IPS DF 6.9 (cell line): ENCODE results near the gene DOCK10.

ENCODE experiments used
- DNase-seq: peaks from one replicate; pipeline ENCODE4 v3.0.0-alpha.2; 2013; ENCODE audit warnings: low read depth, low spot score
- H3K27ac ChIP-seq: one replicate; pipeline ENCODE4 v1.5.1; 2013; ENCODE audit warnings: low read length, control low read depth
- H3K27me3 ChIP-seq: 2 replicates; pipeline ENCODE4 v1.6.1; 2013; ENCODE audit warnings: mild to moderate bottlenecking, low read length; ENCODE audit not compliant: control insufficient read depth, insufficient read depth
- H3K36me3 ChIP-seq: 2 replicates; pipeline ENCODE4 v1.6.1; 2013; ENCODE audit warnings: low read length; ENCODE audit not compliant: control insufficient read depth, insufficient read depth
- H3K4me1 ChIP-seq: 2 replicates; pipeline ENCODE4 v1.6.1; 2013; ENCODE audit warnings: low read length; ENCODE audit not compliant: control insufficient read depth, insufficient read depth
- H3K4me3 ChIP-seq: 2 replicates; pipeline ENCODE4 v1.5.1; 2013; ENCODE audit warnings: mild to moderate bottlenecking, low read length
- H3K9me3 ChIP-seq: 2 replicates; pipeline ENCODE4 v1.6.1; 2013; ENCODE audit warnings: low read length, inconsistent platforms; ENCODE audit not compliant: control insufficient read depth, insufficient read depth
- WGBS: extraction: QIAGEN DNeasy Blood & Tissue Kit; methylation state at CpG from one replicate; pipeline ENCODE4 v1.1.7; 2013; ENCODE audit warnings: mixed read lengths, missing lambda C conversion rate; ENCODE audit not compliant: insufficient read length, insufficient coverage; 5-methylcytosine and 5-hydroxymethylcytosine counted together

DOCK10 gene

DNA sequence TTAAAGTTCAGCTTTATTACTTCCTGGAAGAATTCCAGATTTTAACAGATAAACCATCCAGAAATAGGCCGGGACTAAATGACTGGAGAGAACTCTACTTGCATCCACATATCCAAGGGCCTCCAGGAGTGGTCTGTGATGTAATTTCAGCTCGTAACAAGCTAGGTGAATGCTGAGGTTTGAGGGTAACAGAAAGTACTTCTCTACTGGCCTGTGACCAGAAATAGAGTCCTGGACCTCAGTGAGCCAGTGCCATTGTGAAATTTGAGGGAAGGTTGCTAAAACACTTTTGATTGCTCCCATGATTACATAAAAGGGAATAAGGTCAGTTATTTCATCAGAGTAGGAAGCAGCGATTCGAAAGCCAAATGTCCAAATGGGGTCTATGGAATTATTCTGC, 158.1 kb downstream of the DOCK10 start:
- no peaks in the 10 kb centered on the region for H3K36me3 ChIP-seq
- no peaks in the 10 kb centered on the region for H3K4me1 ChIP-seq
- H3K4me3 ChIP-seq, result no peak overlapping the region
- H3K9me3 ChIP-seq, result no peaks in the 10 kb centered on the region
- H3K27me3 ChIP-seq, result no peaks in the 10 kb centered on the region
- no peak for DNase-seq
- WGBS, result no CpG with 5 or more reads among the region's 4 CpGs
- no peak overlapping the region for H3K27ac ChIP-seq

GRCh38 chr2:224883700-224884099, 158.6 kb downstream of the DOCK10 start:
- no peak overlapping the region for H3K27ac ChIP-seq
- no CpG with 5 or more reads among the region's 1 CpG for whole genome bisulfite sequencing

DNA sequence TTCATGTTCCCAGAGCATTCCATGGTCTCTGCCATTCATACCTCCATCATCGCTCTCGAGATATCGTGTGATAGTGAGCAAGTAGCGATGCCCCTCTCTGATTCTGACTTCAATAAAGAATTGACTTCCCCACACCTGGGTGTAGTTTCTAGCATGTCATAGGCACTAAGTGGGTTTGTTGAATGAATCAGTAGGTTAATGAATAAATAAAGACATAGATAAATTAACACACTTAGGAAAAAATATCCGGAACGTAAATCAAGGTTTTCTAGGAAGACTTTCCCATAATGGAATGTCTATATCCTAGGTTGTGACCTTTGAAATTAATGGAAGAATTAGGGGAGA, 159.1 kb downstream of the DOCK10 start:
- DNase-seq, result no peak
- H3K9me3 ChIP-seq, result no peaks in the 10 kb centered on the region
- H3K36me3 ChIP-seq, result no peaks in the 10 kb centered on the region
- no peaks in the 10 kb centered on the region for H3K4me1 ChIP-seq
- WGBS, result no CpG with 5 or more reads among the region's 6 CpGs
- H3K27me3 ChIP-seq, result no peaks in the 10 kb centered on the region
- H3K4me3 ChIP-seq, result no peak overlapping the region
- H3K27ac ChIP-seq, result no peak overlapping the region

More at GRCh38 chr2:224883700-224884099, 158.6 kb downstream of the DOCK10 start:
- DNase-seq, result no peak
- H3K4me1 ChIP-seq, result no peaks in the 10 kb centered on the region
- no peaks in the 10 kb centered on the region for H3K9me3 ChIP-seq
- H3K36me3 ChIP-seq, result no peaks in the 10 kb centered on the region
- no peak overlapping the region for H3K4me3 ChIP-seq
- H3K27me3 ChIP-seq, result no peaks in the 10 kb centered on the region

DNA sequence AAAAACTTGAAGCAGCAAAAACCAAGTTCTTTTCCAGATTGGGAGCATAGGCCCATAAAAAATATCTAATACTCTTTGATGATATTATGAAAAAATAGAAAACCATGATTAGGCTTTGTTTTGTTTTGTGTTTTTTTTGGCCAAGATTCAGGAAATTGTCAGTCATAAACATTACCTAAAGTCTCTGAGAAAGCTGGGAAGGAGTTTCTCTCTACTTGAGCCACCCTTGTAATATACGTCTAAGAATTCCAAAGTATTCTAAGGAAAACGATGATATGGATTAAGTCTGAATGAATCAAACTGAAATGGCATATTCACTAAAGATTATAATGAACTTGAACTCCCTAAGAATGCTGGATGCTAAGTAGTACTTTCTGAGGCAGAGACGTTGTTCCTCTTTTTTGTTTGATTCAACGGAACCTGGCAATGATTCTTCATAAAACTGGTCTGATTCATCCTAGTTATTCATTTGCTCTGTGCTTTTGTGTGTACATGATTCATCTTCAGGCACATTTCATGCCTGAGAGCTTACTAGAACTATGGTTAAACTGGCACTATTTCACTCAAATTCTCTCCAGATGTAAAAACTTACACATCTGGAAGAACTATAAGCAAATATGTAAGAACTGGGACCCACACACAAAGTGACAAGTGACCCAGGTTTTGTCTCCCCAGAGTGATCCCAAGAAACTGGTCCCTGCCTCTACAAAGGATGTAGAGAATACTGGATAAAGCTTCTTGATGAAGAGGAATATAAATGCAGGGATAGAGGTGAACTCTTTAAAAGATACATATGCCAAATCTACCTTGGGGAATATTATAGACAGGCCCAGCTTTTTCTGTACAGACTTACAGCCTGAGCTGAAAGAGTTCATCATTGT, 159.7 kb downstream of the DOCK10 start:
- DNase-seq, result no peak
- no peaks in the 10 kb centered on the region for H3K9me3 ChIP-seq
- no peaks in the 10 kb centered on the region for H3K27me3 ChIP-seq
- no CpG with 5 or more reads among the region's 4 CpGs for WGBS
- no peaks in the 10 kb centered on the region for H3K4me1 ChIP-seq
- H3K4me3 ChIP-seq, result no peak overlapping the region
- H3K36me3 ChIP-seq, result no peaks in the 10 kb centered on the region
- H3K27ac ChIP-seq, result no peak overlapping the region

DNA sequence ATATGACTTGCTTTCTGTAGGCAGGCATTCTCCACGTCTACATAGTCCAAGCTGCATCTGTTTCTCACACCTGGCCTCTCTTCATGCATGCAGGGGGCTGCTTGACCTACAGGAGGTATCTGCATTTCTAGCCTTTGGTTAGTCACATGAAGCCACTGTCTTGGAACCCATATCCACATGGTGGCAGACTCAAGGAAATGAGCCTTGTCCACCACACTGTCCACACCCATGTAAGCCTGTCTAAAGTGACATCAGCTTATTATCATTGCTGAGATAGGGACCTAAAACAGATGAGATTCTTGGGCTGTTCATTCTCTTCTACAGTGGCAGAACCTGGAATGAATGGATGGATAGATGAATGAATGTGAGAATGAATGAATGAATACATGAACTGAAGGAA, 160.4 kb downstream of the DOCK10 start:
- no peak for DNase-seq
- Histone ChIP-seq H3K9me3 (no peaks in the 10 kb centered on the region), H3K4me3 (no peak overlapping the region), H3K4me1 (no peaks in the 10 kb centered on the region), H3K27ac (no peak overlapping the region), H3K27me3 (no peaks in the 10 kb centered on the region), H3K36me3 (no peaks in the 10 kb centered on the region)
- no CpG with 5 or more reads among the region's 1 CpG for WGBS

DNA sequence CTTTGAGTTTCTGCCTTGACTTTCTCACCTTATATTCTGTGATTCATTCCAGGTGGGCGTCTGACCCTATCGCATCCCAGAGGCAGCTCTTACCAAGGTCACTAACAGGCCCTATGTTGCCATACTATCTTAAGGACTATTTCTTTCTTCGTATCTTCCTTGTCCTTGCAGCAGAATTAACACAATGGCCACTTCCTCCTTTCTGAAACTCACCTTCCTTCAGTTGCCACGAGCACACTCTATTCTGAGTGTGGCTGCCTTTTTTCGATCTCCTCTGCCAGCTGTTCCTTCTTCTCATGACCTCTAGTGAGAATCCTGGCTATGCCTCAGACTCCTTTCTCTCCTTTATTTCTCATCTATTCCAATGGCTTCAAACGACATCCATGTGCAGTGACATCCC, 165.7 kb downstream of the DOCK10 start:
- no peak for DNase-seq
- H3K27me3 ChIP-seq, result no peaks in the 10 kb centered on the region
- WGBS, result no CpG with 5 or more reads among the region's 6 CpGs
- no peaks in the 10 kb centered on the region for H3K9me3 ChIP-seq
- H3K4me3 ChIP-seq, result no peak overlapping the region
- no peaks in the 10 kb centered on the region for H3K36me3 ChIP-seq
- H3K4me1 ChIP-seq, result no peaks in the 10 kb centered on the region
- H3K27ac ChIP-seq, result no peak overlapping the region

DNA sequence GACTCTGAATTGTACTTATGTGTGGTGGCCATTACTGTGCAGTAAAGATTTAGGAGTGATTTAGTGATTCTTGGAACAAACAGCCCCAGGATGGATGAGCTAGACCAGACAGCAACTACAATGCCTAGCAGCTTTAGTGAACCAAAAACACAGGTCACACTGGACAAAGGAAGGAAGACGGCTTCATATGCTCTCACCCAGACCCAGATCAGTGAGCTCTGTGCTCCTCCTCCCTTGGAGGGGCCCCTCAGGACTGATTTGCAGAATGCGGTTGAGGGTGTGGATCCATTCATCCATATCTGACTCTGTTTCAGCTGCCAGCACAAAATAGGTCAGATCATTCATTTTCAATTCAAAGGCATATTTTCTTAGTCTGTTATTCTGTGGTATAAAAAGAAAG, 166.4 kb downstream of the DOCK10 start:
- no peak for DNase-seq
- Histone ChIP-seq H3K4me1 (no peaks in the 10 kb centered on the region), H3K4me3 (no peak overlapping the region), H3K9me3 (no peaks in the 10 kb centered on the region), H3K27ac (no peak overlapping the region), H3K27me3 (no peaks in the 10 kb centered on the region), H3K36me3 (no peaks in the 10 kb centered on the region)
- no CpG with 5 or more reads among the region's 2 CpGs for WGBS

DNA sequence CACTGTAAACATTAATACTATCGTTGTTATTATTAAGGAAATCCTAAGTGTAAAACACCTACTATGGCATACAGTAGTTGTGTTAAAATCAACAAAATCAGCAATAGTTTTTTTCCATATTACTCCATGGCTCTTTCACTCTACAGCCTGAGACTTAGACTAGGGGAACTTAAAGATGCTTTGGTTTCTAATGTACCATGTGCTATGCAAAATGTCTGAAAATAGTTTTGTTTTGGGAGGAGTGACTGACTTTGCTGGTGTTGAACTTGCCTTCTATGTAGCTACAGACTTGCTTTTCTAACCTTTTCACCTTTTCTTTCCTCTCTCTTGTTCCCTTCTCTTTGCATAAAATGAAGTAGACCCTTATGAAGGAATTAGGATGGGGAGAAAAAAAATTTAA, 167.1 kb downstream of the DOCK10 start:
- H3K4me1 ChIP-seq, result no peaks in the 10 kb centered on the region
- no peaks in the 10 kb centered on the region for H3K36me3 ChIP-seq
- no peak overlapping the region for H3K4me3 ChIP-seq
- no peak for DNase-seq
- H3K27me3 ChIP-seq, result no peaks in the 10 kb centered on the region
- H3K9me3 ChIP-seq, result no peaks in the 10 kb centered on the region
- H3K27ac ChIP-seq, result no peak overlapping the region
- no CpG with 5 or more reads among the region's 1 CpG for WGBS

DNA sequence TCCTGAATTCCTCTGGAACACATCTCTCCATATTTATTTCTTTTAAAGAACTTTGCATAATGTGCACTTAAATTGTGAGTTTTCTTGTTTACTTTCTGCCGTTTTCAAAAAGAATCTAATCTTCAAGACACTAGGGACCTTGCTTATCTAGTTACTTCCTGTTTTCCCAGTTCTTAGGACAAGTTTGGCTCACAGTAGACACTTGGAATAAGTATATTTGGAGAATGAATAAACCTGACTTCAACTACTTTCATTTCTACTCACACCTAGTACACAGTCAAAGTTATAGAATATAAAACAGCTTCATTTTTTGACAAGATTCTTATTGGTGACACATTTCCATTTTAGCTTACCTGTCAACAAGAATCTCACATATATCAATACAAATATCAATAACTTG, 170.5 kb downstream of the DOCK10 start:
- no peaks in the 10 kb centered on the region for H3K36me3 ChIP-seq
- H3K9me3 ChIP-seq, result no peaks in the 10 kb centered on the region
- no peaks in the 10 kb centered on the region for H3K27me3 ChIP-seq
- no peak for DNase-seq
- H3K27ac ChIP-seq, result no peak overlapping the region
- no CpG with 5 or more reads among the region's 1 CpG for WGBS
- H3K4me1 ChIP-seq, result no peaks in the 10 kb centered on the region
- H3K4me3 ChIP-seq, result no peak overlapping the region

DNA sequence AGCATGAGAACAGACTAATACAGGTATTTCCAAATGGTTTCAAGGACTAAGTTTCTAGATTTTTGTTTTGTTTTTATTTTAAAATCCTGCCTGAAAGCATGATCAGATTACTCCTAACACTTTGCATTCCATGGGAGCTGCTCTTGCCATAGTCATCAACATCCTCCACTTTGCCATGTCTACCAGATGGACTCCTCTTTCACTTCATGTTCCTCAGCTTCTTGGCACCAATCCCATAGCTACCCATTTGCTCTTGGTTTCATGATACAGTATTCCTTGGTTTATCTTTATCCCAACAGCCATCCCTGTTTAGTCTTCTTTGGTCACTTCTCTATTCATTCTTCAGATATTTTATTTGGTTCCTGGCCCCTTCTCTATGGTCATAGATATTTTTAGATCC, 171.9 kb downstream of the DOCK10 start:
- no peaks in the 10 kb centered on the region for H3K27me3 ChIP-seq
- H3K4me3 ChIP-seq, result no peak overlapping the region
- H3K9me3 ChIP-seq, result no peaks in the 10 kb centered on the region
- no peaks in the 10 kb centered on the region for H3K36me3 ChIP-seq
- no peak for DNase-seq
- no peak overlapping the region for H3K27ac ChIP-seq
- H3K4me1 ChIP-seq, result no peaks in the 10 kb centered on the region

DNA sequence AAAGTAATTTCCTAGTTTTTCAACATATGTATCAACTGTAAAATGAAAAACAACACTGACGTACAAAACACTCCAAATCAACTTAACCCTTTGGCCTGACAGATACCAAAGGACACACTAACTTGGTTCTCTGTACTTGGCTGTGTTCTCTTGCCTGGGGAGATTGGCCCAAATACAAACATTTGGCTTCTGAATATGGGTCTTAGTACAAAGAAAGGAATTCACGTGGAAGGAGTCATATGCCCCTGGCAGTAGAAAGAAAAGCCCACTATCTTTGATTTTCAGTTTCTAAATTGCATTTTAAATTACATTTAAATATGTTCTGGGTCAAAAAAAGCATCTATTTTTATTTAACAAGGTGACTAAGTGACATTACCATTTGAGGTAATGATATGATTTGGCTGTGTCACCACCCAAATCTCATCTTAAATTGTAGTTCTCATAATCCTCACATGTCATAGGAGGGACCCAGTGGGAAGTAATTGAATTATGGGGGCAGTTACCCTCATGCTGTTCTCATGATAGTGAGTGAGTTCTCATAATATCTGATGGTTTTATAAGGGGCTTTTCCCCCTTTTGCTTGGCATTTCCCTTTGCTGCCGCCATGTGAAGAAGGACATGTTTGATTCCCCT, 172.6 kb downstream of the DOCK10 start:
- WGBS, result 100% methylated on average over 1 of the region's 3 CpGs
- H3K36me3 ChIP-seq, result no peaks in the 10 kb centered on the region
- no peak overlapping the region for H3K4me3 ChIP-seq
- H3K27me3 ChIP-seq, result no peaks in the 10 kb centered on the region
- H3K9me3 ChIP-seq, result no peaks in the 10 kb centered on the region
- DNase-seq, result no peak
- H3K4me1 ChIP-seq, result no peaks in the 10 kb centered on the region
- H3K27ac ChIP-seq, result no peak overlapping the region
